GM18498 (cell line): Measurements from ENCODE around the gene ENG.
A peak's percentile ranks its signal among the peaks of the same experiment; 100 is the strongest.
"Not testable (repeated sequence)": the region's sequence is repeated elsewhere in the genome, so short reads cannot be mapped to it uniquely, and the experiment has no call there.

Source experiments
- ATAC-seq: cut with Tn5 transposase; IDR thresholded peaks from one replicate; pipeline ENCODE4 v1.9.1; 2021; ENCODE audit warnings: mild to moderate bottlenecking, moderate library complexity; ENCODE audit not compliant: unreplicated experiment

ENG gene

DNA sequence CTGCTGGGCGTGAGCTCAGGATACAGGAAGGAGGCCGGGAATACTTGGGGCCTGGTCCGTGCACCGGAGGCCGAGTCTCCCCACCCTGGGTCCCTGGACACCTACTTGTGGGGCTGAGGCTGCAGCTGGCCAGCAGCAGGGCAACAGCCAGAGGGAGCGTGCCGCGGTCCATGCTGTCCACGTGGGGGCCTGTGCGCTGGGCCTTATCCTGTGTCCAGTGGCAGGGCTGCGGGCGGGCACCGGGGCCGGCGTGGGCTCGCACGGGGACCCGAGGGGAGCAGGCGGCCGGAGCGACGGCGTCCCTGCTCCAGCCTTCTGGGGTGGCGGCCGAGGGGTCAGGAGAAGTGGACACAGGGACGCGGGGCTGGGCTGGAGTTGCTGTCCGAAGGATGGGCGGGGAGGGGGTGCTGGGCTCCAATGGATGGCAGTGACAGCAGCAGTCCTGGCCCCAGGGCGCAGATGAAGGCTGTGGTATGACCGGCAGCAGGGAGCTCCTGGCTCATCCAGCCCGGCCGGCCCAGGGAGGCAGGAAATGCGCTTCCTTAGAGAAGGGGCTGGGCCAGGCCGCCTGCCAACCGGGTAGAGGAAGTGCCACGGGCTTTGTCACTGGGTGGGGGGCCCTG is at the start of gene ENG:
ENG (minus strand) TSS at position 475 of the 623 bp plus-strand sequence; CDS start at position 172, 303 bp downstream.
- ATAC-seq = no peak

DNA sequence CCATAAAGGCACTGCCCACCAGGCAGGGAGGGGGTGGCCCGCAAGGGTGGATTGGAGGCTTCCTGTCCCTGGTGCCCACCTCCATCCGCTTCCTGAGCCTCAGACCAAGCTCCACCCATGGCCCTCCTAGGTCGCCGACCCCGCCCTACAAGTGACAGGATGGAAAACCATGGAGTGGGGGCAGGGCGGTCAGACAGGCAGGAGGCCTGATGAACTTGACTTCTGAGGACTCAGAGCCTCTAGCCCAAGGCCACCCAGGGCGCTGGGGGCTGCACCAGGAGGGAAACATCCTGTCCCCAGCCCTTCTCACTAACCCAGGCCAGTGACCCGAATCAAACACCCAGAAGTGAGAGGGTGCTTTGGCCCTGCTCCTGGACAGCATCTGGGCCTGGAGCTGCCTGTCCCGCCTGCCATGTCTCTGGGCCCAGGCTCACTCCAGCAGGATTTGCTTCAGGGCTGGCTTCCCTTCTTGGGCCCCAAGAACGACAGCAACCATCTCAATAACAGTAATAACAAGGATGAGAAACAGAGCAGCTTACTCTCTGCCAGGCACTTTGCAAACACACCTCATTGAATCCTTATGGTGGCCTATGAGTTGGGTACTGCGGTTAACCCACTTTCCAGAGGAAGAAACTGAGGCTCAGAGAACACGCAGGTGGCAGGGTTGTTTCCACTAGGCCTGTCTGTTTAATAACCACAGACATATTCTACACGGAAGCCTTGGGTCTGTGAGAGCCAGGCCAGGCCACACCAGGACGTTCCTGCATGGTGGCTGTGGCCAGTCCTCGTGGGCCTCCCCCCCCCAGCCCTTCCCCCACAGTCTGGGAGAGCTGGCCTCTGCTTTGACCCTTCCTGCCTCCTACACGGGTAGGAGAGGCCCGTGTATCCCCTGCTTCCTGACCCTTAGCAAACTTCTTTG is 49.4 kb upstream of the ENG start:
- no peak for ATAC-seq

DNA sequence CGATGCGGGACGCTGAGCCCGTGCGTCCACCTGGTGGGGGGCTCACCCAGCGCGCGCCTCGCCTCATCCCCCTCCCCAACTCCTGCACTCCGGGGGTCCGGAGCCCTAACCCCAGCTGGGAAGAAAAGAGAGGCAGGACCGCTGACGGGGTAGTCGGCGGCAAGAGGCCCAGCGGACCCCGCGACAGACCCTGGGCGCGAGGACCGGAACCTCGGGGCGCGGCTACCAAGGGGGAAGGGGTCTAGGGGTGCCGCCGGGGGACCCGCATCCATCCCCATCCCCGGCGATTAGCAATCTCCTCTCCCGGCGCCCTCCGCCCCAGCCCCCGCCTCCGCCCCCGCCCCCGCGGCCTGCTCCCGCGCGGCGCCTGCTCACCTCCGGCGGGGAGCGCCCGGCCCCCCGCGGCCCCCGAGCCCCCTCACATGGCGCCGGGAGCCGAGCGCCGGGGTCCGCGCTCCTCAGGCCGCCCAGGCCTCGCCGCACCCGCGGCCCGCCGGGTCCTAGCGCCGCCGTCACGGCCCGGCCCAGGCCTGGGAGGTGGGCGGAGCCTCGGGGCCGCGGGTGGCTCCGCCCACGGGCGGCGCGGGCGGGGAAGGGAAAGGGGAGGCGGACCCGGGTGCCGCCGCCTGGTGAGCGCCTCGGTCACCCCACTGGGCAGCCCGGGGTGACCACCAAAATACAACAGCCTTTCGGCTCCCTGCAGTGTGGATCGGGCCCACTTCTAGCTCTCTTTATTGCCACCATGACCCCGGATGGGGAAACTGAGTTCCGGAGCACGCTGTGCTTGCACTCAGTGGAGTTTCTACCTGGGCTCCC is 44.9 kb upstream of the ENG start, which contains the start of gene ST6GALNAC6:
ST6GALNAC6 (minus strand) TSS at position 476 of the 816 bp plus-strand sequence. CDS start 1,622 bp downstream, outside the sequence.
- peak; percentile 70 for ATAC-seq

DNA sequence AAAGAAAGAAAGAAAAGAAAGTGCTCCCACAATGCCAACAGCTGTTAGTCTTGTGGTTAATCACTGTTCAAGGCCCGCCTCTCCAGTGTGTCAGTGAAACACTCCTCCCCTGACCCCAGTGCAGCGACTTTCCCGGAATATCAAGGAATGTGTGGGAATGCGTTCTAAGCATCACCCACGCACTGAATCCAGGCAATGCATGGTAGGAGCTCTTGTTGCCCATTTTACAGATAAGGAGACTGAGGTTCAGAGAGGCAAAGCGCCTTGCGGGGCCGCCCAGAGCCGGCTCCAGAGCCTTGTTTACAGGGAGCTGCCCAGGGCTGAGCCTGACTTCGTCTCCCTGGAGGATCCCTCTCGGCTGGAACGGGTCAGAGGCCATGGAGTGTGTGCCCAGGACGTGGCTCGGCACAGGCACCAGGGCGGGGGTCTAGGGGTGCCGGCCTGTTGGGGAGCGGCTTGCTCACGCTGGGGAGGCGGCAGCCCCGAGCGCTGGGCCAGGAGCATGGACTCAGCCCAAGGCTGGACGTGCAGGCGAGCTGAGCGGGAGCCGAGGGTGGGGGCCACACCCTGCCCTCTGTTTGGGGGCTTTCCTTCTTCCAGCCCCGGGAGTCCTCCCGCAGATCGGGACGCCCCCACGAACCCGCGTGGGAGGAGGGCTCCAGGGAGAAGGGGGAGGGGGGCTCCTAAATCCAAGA is 44.1 kb upstream of the ENG start:
- peak; percentile 5 for ATAC-seq

DNA sequence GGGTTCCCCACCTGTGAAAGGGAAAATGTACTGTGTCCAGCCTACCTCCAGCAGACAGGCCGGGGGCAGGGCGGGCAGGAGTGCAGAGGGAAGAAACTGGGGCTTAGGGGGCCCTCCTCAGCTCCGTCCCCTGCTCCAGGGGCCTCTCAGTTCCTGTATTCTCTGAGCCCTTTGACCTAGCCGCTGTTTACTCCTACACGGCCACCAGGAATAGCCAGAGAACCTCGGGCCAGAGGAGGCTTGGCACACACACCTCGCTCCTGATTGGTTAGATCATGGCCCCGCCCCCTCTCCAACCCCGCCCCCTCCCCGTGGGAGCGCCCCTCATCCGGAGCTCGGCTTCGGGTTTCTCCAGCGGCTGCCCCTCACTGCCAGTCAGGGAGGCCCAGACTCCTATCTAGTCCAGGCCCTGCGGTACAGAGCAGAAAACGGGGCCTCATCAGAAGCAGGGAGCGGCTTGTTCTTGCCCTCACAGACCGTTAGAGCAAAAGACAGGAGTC is 42.8 kb upstream of the ENG start:
- no peak for ATAC-seq

DNA sequence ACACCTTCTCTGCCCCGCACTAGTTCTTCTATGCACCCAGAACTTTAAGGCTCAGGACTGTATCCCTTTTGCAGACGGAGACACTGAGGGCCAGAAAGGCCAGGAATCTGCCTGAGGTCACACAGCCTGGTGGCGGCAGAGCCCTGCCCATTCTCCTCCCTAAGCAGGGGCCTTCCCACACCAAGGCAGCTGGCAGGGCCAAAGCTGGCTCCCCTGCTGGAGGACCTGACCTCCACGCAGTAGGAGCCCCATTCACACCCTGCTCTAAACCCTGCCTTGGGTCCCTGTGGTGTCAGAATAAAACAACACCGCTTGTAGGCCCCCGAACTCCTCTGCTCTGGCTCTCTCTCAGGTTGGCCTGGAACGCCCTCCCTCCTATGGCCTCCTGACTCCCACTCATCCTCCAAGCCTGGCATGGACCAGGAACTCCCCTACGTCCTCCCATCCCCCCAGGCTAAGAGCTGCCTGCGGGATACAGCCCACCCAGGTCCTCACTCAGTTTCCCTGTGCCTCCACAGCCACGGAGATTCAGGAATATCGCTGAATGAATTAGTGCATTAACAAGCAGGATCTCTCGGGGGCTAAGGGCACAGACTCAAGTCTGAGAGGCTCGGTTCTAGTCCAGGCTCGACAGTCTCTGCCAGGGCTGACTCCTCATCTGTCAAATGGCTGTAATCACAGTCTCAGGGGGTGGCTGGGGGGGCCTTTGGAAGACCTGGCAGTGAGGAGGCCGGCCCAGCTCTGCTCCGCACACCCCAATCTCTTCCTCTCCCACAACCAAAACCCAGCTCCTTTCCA is 42.1 kb upstream of the ENG start:
- ATAC-seq = no peak

DNA sequence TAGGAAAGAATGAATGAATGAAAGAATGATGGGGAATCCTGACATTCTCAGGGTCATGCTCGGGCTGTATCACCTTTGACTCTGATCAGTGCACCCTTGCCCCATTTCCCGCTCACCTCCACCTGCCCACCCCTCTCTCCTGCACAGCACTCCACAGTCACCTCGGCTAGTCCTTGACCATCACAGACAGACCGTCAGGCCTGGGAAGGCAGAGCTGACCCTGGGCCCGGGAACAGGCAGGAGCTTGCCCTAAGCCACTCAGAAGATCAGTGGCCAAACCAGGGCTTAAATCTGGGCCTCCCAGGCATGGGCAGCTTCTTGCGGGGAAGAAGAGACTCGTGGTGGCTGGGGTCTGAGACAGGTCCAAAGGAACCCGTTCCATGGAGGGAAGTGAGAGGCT is 41.4 kb upstream of the ENG start:
- ATAC-seq = no peak

DNA sequence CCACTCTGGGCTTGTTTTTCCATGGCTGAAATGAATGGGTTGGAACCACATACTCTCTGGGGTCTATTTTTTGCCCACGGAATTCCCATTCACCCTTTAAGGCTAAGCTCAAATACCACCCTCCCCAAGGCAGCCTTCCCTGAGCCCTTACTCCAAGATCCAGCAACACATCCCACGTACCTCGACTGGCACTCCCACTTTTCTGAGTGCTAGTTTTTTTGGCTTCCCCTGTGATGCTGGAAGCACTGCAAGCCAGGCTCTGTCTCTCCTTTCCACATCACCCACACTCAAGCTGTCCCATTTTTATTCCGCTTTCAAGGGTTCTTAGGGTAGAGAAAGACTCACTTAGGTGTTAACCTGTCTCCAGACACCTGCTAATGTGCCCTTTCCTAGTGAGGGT is 38.9 kb upstream of the ENG start:
- no peak for ATAC-seq

DNA sequence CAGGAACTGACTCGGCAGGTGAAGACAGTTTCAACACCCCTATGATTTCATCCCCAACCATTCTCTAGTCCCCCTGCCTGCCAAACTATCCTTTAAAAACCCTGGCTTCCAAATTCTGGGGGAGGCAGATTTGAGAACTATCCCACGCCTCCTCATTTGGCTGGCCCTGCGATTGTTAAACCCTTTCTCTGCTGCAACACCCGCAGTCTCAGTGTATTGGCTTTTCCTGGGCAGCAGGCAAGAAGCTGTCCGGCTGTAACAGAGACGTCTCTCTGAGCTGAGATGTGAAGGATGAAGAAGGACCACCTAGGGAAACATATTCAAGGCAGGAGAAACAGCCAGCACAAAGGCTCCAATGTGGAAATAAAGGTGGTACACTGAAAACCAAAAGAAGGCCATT is 38.4 kb upstream of the ENG start:
- ATAC-seq = no peak

DNA sequence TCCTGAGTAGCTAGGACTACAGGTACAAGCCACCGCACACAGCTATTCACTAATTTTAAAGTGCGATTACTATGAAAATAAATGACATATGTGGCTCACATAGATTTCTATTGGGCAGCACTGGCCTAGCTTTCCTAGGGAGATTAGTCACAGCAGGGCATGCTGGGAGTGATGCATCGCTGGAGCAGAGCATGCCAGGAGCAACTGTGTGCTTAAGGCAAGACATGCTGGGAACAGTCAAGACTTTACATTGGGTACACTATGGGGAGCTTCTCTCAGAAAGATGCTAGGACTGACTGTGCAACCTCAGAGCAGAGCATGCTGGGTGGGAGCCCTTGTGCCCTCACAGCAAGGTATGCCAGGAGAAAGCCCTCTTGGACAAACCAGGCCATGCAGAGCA is 35.6 kb upstream of the ENG start:
- ATAC-seq = no peak

DNA sequence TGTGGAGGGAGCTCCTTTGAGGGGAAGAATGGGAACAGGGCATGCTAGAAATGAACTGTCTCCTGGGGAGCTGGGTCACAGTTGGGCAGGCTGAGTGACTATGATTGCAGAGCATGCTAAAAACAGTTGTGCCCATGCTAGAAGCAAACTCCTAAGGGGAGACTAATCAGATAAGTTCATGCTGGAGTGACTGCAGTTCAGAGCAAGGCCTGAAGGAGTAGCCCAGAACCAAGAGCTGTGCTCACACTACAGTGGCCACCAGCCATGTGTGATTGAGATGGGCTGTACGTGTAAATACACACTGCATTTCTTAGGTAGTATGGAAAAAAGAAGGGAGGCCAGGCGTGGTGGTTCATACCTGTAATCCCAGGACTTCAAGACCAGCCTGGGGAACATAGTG is 33.3 kb upstream of the ENG start:
- no peak for ATAC-seq

DNA sequence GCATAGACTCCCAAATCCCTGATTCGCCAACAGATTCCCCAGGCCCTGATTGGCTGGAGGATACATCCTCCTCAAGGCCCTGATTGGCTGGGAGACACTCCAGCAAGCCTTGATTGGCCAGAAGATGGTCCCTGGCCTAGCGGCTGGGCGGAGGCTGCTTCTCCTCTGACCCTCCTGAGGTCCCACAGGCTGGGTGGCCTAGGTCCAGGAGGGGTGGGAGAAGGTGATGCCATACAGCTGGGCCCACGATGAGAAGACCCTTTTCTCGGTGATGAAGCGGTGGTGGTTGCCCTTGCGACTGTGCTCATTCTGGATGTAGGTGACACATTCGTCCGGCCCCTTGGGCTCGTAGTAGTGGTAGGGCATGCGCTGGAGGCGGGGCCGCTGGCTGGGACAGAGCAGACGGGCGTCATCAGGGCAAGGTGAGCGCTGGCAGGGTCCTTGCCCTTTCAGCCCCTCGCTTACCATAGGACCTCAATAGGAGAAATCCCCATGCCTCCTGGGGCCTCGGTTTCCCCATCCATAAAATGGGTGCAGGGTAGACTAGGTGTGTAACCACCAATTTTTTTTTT is 32.0 kb upstream of the ENG start:
- ATAC-seq = no peak

DNA sequence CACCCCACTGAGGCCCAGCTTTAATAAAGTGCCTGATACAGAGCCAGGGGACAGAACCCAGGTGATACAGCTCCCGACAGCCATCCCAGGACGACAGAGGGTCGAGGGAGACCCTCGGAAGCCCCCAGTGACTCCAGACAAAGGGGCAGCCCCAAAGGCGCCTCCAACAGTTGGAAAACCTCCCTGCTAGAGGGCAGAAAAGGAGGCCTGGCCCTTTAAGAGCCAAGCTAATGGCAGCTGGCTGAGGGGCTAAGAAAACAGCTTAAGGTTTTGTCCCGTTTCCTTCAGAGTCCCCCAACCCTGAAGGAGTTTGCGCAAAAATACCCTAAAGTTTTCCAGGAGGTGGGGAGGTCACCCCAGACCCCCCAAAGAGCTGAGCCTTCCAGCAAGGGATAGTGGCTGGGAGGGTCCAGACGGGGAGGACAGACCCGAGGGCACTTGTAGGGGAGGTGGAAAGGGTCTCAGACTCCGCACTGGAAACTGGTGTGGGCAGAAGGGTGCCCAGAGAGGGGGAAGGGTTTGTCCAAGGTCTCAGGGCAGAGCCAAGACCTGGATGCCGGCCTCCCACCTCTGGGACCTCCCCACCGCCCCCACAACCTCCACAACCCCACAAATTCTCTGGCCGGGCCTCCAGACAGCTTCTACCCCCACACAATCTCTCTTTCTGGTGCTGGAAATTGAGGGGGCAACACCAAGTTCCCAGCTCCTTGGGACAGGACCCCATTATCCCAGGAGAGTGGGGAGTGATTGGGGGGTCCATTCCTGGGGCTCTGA is 31.2 kb upstream of the ENG start:
- no peak for ATAC-seq

DNA sequence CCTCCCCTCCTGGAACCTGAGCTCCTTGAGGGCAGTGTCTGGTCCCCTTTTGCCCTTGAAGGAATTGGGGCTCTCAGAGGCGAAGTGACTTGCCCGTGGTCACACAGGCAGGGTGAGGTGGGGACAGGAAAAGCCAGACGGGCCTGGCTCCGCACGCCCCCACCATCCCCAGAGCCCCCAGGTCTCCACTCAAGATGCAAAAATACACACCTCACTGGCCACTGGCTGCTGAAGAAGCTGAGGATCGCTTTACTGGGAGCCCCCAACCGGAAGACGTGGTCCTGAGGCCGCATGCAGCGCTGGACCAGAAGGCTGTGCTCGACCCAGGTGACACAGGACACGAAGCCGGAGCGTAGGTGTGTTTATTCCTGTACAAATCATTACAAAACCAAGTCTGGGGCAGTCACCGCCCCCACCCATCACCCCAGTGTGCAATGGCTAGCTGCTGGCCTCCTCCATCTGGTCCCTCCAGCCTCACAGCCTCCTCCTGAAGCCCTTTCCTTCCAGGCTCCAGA is 30.6 kb upstream of the ENG start:
- no peak for ATAC-seq

DNA sequence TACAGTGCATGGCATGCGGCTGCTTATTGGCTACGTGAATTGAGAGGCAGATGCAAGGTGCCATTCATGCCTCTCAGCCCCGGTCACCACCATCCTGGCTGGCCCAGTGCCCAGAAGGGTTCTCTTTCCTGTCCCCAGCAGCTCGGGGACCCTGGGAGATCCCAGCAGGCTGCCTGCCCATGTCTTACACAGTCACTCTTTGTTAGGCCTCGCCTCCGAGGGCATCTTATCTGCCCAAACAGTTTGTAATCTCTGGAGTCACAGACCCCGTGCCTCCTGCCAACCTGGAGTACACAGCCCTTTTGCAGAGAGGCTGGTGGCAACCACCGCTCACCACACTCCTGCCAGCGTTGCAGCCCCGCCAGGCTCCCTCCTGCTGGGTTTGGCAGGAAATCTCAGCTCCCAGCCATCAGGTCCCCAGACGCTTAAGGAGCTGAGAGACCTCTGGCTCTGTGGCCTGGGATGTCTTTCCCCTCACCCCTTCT is 30.0 kb upstream of the ENG start:
- ATAC-seq = no peak

DNA sequence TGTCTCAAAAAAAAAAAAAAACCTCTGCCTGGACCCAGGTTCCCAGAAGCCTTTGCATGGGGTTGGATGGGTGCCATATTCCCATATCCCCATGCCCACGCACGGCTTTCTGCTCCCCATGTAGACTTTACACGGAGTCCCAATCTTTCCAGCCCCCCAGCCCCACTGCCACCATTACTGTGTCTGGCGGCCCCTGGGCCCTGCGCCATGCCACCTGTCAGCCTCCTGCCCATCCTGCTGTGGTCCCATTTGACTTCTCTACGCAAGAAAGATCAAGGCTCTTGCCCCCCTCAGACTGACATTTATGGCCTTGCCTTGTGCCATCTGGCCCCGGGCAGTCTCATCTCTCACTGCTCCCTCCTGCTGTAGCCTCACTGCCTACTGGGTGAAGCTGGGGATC is 29.5 kb upstream of the ENG start:
- no peak for ATAC-seq

DNA sequence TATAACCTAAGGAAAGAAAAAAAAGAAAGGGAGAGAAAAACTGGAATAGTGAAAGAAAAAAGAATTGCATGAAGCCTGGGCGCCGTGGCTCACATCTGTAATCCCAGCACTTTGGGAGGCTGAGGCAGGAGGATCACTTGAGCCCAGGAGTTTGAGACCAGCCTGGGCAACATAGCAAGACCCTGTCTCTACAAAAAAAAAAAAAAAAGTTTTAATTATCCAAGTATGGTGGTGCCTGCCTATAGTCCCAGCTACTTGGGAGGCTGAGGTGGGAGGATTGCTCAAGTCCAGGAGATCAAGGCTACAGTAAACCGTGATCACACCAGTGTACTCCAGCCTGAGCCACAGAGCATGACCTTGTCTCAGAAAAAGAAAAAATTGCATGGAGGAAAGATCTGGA is 27.3 kb upstream of the ENG start:
- not testable (repeated sequence) for ATAC-seq

DNA sequence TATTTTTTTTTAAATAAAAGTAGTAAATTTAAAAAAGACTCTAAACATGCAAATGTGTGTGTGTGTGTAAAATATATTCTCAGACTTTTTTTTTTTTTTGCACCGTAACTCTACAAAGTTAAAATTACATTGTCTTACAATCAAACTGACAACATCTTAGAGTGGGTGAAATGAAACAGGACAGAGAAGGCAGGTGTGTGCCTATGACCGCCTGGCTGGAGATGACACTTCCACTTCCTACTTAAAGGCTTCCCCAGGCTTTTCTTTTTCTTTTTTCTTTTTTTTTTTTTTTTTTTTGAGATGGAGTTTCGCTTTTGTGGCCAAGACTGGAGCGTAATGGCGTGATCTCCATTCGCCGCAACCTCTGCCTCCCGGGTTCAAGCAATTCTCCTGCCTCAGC is 25.7 kb upstream of the ENG start:
- no peak for ATAC-seq
